Measurements from ENCODE around the gene CRCP.

DNA sequence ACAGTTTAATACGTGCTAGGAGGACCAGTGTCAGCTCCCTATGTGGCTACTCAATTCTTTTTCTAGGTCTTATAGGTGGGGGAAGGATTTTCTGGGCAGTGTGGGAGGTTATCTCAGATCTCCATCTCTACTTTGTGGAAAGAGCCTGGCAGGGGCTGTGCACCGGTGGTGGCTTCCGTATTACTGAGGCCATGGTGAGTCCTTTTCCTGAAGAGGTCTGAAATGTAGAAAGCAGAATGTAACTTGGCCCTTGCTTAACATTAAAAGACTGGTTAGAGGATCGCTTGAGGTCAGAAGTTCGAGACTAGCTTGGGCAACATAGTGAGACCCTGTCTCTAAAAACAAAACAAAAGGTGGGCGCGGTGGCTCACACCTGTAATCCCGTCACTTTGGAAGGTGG lies 87.8 kb downstream of the CRCP start:
- TF ChIP-seq POLR2A (IDR thresholded peaks at IDR 0.05) (no peak), POLR2AphosphoS5 (IDR thresholded peaks at IDR 0.05) (no peak)
- TF ChIP-seq, protein P1, sequence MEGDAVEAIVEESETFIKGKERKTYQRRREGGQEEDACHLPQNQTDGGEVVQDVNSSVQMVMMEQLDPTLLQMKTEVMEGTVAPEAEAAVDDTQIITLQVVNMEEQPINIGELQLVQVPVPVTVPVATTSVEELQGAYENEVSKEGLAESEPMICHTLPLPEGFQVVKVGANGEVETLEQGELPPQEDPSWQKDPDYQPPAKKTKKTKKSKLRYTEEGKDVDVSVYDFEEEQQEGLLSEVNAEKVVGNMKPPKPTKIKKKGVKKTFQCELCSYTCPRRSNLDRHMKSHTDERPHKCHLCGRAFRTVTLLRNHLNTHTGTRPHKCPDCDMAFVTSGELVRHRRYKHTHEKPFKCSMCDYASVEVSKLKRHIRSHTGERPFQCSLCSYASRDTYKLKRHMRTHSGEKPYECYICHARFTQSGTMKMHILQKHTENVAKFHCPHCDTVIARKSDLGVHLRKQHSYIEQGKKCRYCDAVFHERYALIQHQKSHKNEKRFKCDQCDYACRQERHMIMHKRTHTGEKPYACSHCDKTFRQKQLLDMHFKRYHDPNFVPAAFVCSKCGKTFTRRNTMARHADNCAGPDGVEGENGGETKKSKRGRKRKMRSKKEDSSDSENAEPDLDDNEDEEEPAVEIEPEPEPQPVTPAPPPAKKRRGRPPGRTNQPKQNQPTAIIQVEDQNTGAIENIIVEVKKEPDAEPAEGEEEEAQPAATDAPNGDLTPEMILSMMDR (IDR thresholded peaks at IDR 0.05): no peak
